Neuronal stem cell (in vitro differentiated cells): ENCODE data around the gene ADCY10.

Source experiments
- DNase-seq: peaks from one replicate; pipeline ENCODE4 v3.0.0-alpha.2; 2013; ENCODE audit warnings: low spot score
- H2AFZ ChIP-seq: one replicate; pipeline ENCODE4 v1.6.1; 2013; ENCODE audit warnings: mild to moderate bottlenecking, low read length, inconsistent platforms
- H2AK5ac ChIP-seq: 2 replicates; pipeline ENCODE4 v1.6.1; 2013; ENCODE audit warnings: low read depth, mild to moderate bottlenecking, inconsistent platforms, low read length, moderate library complexity, mixed read lengths
- H2BK120ac ChIP-seq: 2 replicates; pipeline ENCODE4 v1.6.1; 2013; ENCODE audit warnings: low read depth, mild to moderate bottlenecking, inconsistent platforms, low read length, moderate library complexity, mixed read lengths
- H2BK12ac ChIP-seq: one replicate; pipeline ENCODE4 v1.6.1; 2013; ENCODE audit warnings: low read length, inconsistent platforms
- H2BK15ac ChIP-seq: 2 replicates; pipeline ENCODE4 v1.6.1; 2013; ENCODE audit warnings: mild to moderate bottlenecking, low read length, inconsistent platforms, mixed read lengths
- H2BK5ac ChIP-seq: one replicate; pipeline ENCODE4 v1.6.1; 2013; ENCODE audit warnings: inconsistent platforms, mild to moderate bottlenecking, low read length, moderate library complexity
- H3K14ac ChIP-seq: one replicate; pipeline ENCODE4 v1.6.1; 2013; ENCODE audit warnings: low read length, inconsistent platforms
- H3K18ac ChIP-seq: 2 replicates; pipeline ENCODE4 v1.6.1; 2013; ENCODE audit warnings: low read length, inconsistent platforms
- H3K23ac ChIP-seq: 2 replicates; pipeline ENCODE4 v1.6.1; 2013; ENCODE audit warnings: low read depth, mild to moderate bottlenecking, mixed read lengths, low read length, inconsistent platforms; ENCODE audit not compliant: poor library complexity
- H3K27ac ChIP-seq: replicated peaks from 3 replicates; pipeline ENCODE4 v1.5.1; 2013; ENCODE audit warnings: low read length, inconsistent platforms
- H3K27me3 ChIP-seq, 3 experiments: 2 replicates each; pipeline ENCODE4 v1.6.1; 2013; ENCODE audit warnings: low read length in 3 of 3, mild to moderate bottlenecking in 2 of 3, inconsistent platforms in 1 of 3, low read depth in 1 of 3, mixed read lengths in 1 of 3, moderate library complexity in 1 of 3; ENCODE audit not compliant: control insufficient read depth in 3 of 3, insufficient read depth in 3 of 3
- H3K36me3 ChIP-seq, 2 donors: replicated peaks in 1 of 2; 2 replicates each; pipeline ENCODE4 v1.6.1; 2013; ENCODE audit warnings: low read length in 2 of 2; ENCODE audit not compliant: control insufficient read depth in 2 of 2, insufficient read depth in 2 of 2
- H3K4ac ChIP-seq: 2 replicates; pipeline ENCODE4 v1.6.1; 2013; ENCODE audit warnings: inconsistent platforms, mild to moderate bottlenecking, low read length, moderate library complexity
- H3K4me1 ChIP-seq, 2 donors: 1 replicate in 1 of 2; 2 replicates in 1 of 2; pipeline ENCODE4 v1.6.1; 2013; ENCODE audit warnings: low read length in 2 of 2, low read depth in 1 of 2; ENCODE audit not compliant: control insufficient read depth in 2 of 2, insufficient read depth in 1 of 2
- H3K4me2 ChIP-seq: one replicate; pipeline ENCODE4 v1.6.1; 2013; ENCODE audit warnings: mild to moderate bottlenecking, low read length, inconsistent platforms; ENCODE audit not compliant: insufficient read depth, poor library complexity, severe bottlenecking
- H3K4me3 ChIP-seq, 2 donors: 2 replicates each; pipeline ENCODE4 v1.5.1; 2013; ENCODE audit warnings: low read length in 2 of 2, mild to moderate bottlenecking in 2 of 2, inconsistent platforms in 1 of 2, moderate library complexity in 1 of 2
- H3K79me1 ChIP-seq: one replicate; pipeline ENCODE4 v1.6.1; 2013; ENCODE audit warnings: low read depth, mild to moderate bottlenecking, inconsistent platforms, low read length, moderate library complexity
- H3K9ac ChIP-seq: one replicate; pipeline ENCODE4 v1.6.1; 2013; ENCODE audit warnings: mild to moderate bottlenecking, low read depth, low read length, inconsistent platforms; ENCODE audit not compliant: poor library complexity
- H3K9me3 ChIP-seq, 2 donors: replicated peaks in 1 of 2; 2 replicates each; pipeline versions ENCODE3 to v1.6.1; 2013; ENCODE audit warnings: low read length in 2 of 2, mild to moderate bottlenecking in 2 of 2, inconsistent platforms in 1 of 2, low read depth in 1 of 2, mixed read lengths in 1 of 2, moderate library complexity in 1 of 2; ENCODE audit not compliant: control insufficient read depth in 2 of 2, insufficient read depth in 1 of 2
- H4K8ac ChIP-seq: one replicate; pipeline ENCODE4 v1.6.1; 2013; ENCODE audit warnings: low read depth, mild to moderate bottlenecking, inconsistent platforms, low read length, moderate library complexity
- H4K91ac ChIP-seq: one replicate; pipeline ENCODE4 v1.6.1; 2013; ENCODE audit warnings: low read length, low read depth, mild to moderate bottlenecking, inconsistent platforms; ENCODE audit not compliant: poor library complexity
- WGBS, 2 donors: extraction: QIAGEN DNeasy Blood & Tissue Kit; methylation state at CpG; one replicate each; pipeline ENCODE4 v1.1.7; 2013; ENCODE audit warnings: missing lambda C conversion rate in 2 of 2, mixed read lengths in 1 of 2; ENCODE audit not compliant: insufficient read length in 2 of 2, insufficient replicate concordance in 1 of 2; ENCODE audit errors: extremely low coverage in 2 of 2; 5-methylcytosine and 5-hydroxymethylcytosine counted together

Gene ADCY10

GRCh38 chr1:167881069-167881468 is 32.9 kb downstream of the ADCY10 start:
- Histone ChIP-seq H2BK12ac (no peak overlapping the region), H2BK5ac (no peak overlapping the region), H2BK15ac (no peak overlapping the region), H3K4me3 (no peak overlapping the region), H2AK5ac (no peak overlapping the region), H3K9ac (no peak overlapping the region), H3K14ac (no peak overlapping the region), H3K4me2 (no peak overlapping the region), H3K79me1 (no peaks in the 10 kb centered on the region), H2AFZ (no peak overlapping the region), H3K36me3 (no peaks in the 10 kb centered on the region), H3K23ac (no peak overlapping the region), H3K4ac (no peak overlapping the region), H3K4me1 (no peaks in the 10 kb centered on the region), H3K18ac (no peak overlapping the region), H3K27me3 (no peaks in the 10 kb centered on the region), H4K91ac (no peak overlapping the region), H3K27ac (no peak overlapping the region), H2BK120ac (no peak overlapping the region), H3K9me3 (no peaks in the 10 kb centered on the region), H4K8ac (no peak overlapping the region)
- DNase-seq = no peak

DNA sequence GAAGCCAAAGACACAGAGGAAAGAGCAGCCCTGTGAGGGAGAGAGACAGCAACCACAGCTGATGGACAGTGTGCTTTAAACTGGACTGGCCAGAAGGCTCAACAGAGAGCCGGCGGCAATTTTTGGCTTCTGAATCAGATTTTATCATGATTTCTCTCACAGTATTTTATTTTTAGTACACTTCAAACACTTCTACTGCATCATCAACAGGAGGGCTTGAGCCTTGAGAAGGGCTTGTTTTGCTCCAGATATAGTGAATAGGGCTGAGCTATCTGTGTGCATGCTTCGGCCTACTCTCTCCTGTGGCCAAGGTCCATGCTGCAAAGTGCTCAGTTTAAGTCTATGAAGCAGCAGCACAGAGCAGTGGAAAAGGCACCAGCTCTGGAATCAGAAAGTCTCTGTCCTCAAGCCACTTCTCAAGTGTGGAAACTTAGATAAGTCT is 33.3 kb downstream of the ADCY10 start:
- Histone ChIP-seq H2AFZ (no peak overlapping the region), H3K4me3 (no peak overlapping the region), H3K4me1 (no peaks in the 10 kb centered on the region), H3K18ac (no peak overlapping the region), H2AK5ac (no peak overlapping the region), H3K23ac (no peak overlapping the region), H3K9me3 (no peaks in the 10 kb centered on the region), H3K9ac (no peak overlapping the region), H2BK5ac (no peak overlapping the region), H3K27me3 (no peaks in the 10 kb centered on the region), H3K27ac (no peak overlapping the region), H4K91ac (no peak overlapping the region), H3K79me1 (no peaks in the 10 kb centered on the region), H4K8ac (no peak overlapping the region), H2BK120ac (no peak overlapping the region), H2BK12ac (no peak overlapping the region), H3K36me3 (no peaks in the 10 kb centered on the region), H3K14ac (no peak overlapping the region), H2BK15ac (no peak overlapping the region), H3K4me2 (no peak overlapping the region), H3K4ac (no peak overlapping the region)
- DNase-seq = no peak
- no CpG with 5 or more reads among the region's 3 CpGs for WGBS, 2 donors

GRCh38 chr1:167879508-167879907 is 34.4 kb downstream of the ADCY10 start:
- Histone ChIP-seq H3K27ac (no peak overlapping the region), H3K23ac (no peak overlapping the region)
- WGBS, 2 donors = no CpG with 5 or more reads among the region's 1 CpG

GRCh38 chr1:167878372-167879160 is 35.4 kb downstream of the ADCY10 start:
- Histone ChIP-seq H3K79me1 (no peaks in the 10 kb centered on the region), H4K91ac (no peak overlapping the region), H3K27ac (no peak overlapping the region), H2BK5ac (no peak overlapping the region), H3K14ac (no peak overlapping the region), H3K23ac (no peak overlapping the region), H3K18ac (no peak overlapping the region), H3K36me3 (no peaks in the 10 kb centered on the region), H4K8ac (no peak overlapping the region), H2BK15ac (no peak overlapping the region), H3K4me2 (no peak overlapping the region), H2BK120ac (no peak overlapping the region), H3K4me1 (no peaks in the 10 kb centered on the region), H2AFZ (no peak overlapping the region), H3K9me3 (no peaks in the 10 kb centered on the region), H3K27me3 (no peaks in the 10 kb centered on the region), H2AK5ac (no peak overlapping the region), H3K4ac (no peak overlapping the region), H3K9ac (no peak overlapping the region), H2BK12ac (no peak overlapping the region), H3K4me3 (no peak overlapping the region)
- WGBS, 2 donors = 100% methylated on average over 1 of the region's 7 CpGs; no CpG with 5 or more reads in 1 of the 2 donors
- no peak for DNase-seq

More at GRCh38 chr1:167879508-167879907, 34.4 kb downstream of the ADCY10 start:
- Histone ChIP-seq H3K14ac (no peak overlapping the region), H3K4ac (no peak overlapping the region), H4K91ac (no peak overlapping the region), H3K9ac (no peak overlapping the region), H3K27me3 (no peaks in the 10 kb centered on the region), H2BK15ac (no peak overlapping the region), H3K36me3 (no peaks in the 10 kb centered on the region), H2BK5ac (no peak overlapping the region), H3K18ac (no peak overlapping the region), H3K4me3 (no peak overlapping the region), H3K4me1 (no peaks in the 10 kb centered on the region), H2BK120ac (no peak overlapping the region), H3K4me2 (no peak overlapping the region), H2BK12ac (no peak overlapping the region), H2AFZ (no peak overlapping the region), H4K8ac (no peak overlapping the region), H3K79me1 (no peaks in the 10 kb centered on the region), H2AK5ac (no peak overlapping the region), H3K9me3 (no peaks in the 10 kb centered on the region)
- no peak for DNase-seq
